Mucosa of stomach (tissue), 1 donor: ENCODE measurements around the gene KNCN.

Experiments used
- H3K27me3 ChIP-seq: one replicate; pipeline ENCODE4 v1.7.0; 2013; ENCODE audit warnings: mild to moderate bottlenecking, low read length; ENCODE audit not compliant: control insufficient read depth, insufficient read depth
- H3K36me3 ChIP-seq: one replicate; pipeline ENCODE4 v1.7.0; 2013; ENCODE audit warnings: low read length; ENCODE audit not compliant: control insufficient read depth, insufficient read depth
- H3K4me1 ChIP-seq: one replicate; pipeline ENCODE4 v1.7.0; 2013; ENCODE audit warnings: mild to moderate bottlenecking, low read length; ENCODE audit not compliant: control insufficient read depth, insufficient read depth
- H3K4me3 ChIP-seq: one replicate; pipeline ENCODE4 v1.7.0; 2013; ENCODE audit warnings: low read length
- H3K9ac ChIP-seq: one replicate; pipeline ENCODE4 v1.7.0; 2013; ENCODE audit warnings: mild to moderate bottlenecking, low read length, moderate library complexity
- H3K9me3 ChIP-seq: one replicate; pipeline ENCODE4 v1.7.0; 2013; ENCODE audit warnings: mild to moderate bottlenecking, low read length, moderate library complexity; ENCODE audit not compliant: control insufficient read depth
- donor health status: Pancreatic carcinoma.

KNCN gene

GRCh38 chr1:46562498-46562897, 11.1 kb upstream of the KNCN start:
- Histone ChIP-seq H3K27me3 (no peaks in the 10 kb centered on the region), H3K9ac (no peak overlapping the region), H3K4me1 (peaks cover 1% of the 10 kb centered on the region), H3K4me3 (no peak overlapping the region), H3K9me3 (no peaks in the 10 kb centered on the region), H3K36me3 (peaks cover 5% of the 10 kb centered on the region)

GRCh38 chr1:46558966-46559365, 7.5 kb upstream of the KNCN start:
- Histone ChIP-seq H3K27me3 (no peaks in the 10 kb centered on the region), H3K36me3 (peaks cover 5% of the 10 kb centered on the region), H3K9me3 (no peaks in the 10 kb centered on the region), H3K9ac (no peak overlapping the region), H3K4me1 (peaks cover 19% of the 10 kb centered on the region), H3K4me3 (no peak overlapping the region)

- no peaks in the 10 kb centered on the region for H3K9me3 ChIP-seq
- no peak overlapping the region for H3K9ac ChIP-seq
- no peaks in the 10 kb centered on the region for H3K27me3 ChIP-seq
- H3K36me3 ChIP-seq = peaks cover 5% of the 10 kb centered on the region
- no peak overlapping the region for H3K4me3 ChIP-seq
- peaks cover 19% of the 10 kb centered on the region for H3K4me1 ChIP-seq
These were observed 6.9 kb upstream of the KNCN start for GRCh38 chr1:46558141-46558963.

GRCh38 chr1:46557403-46557802, 6.0 kb upstream of the KNCN start:
- H3K36me3 ChIP-seq = peaks cover 5% of the 10 kb centered on the region
- H3K9ac ChIP-seq = no peak overlapping the region
- H3K4me1 ChIP-seq = peaks cover 19% of the 10 kb centered on the region
- no peaks in the 10 kb centered on the region for H3K27me3 ChIP-seq
- no peaks in the 10 kb centered on the region for H3K9me3 ChIP-seq
- H3K4me3 ChIP-seq = no peak overlapping the region

GRCh38 chr1:46556822-46557221, 5.4 kb upstream of the KNCN start:
- Histone ChIP-seq H3K4me1 (peaks cover 19% of the 10 kb centered on the region), H3K4me3 (no peak overlapping the region), H3K9me3 (no peaks in the 10 kb centered on the region), H3K27me3 (no peaks in the 10 kb centered on the region), H3K36me3 (peaks cover 5% of the 10 kb centered on the region), H3K9ac (no peak overlapping the region)

- Histone ChIP-seq H3K9ac (no peak overlapping the region), H3K27me3 (peaks cover 6% of the 10 kb centered on the region), H3K4me1 (peaks cover 19% of the 10 kb centered on the region), H3K9me3 (no peaks in the 10 kb centered on the region), H3K36me3 (peaks cover 5% of the 10 kb centered on the region), H3K4me3 (no peak overlapping the region)
These were observed 4.6 kb upstream of the KNCN start for GRCh38 chr1:46555826-46556619.

GRCh38 chr1:46554597-46555381, 3.3 kb upstream of the KNCN start:
- no peak overlapping the region for H3K4me3 ChIP-seq

GRCh38 chr1:46554236-46554596, 2.8 kb upstream of the KNCN start:
- peaks cover 4% of the 10 kb centered on the region for H3K36me3 ChIP-seq
- no peak overlapping the region for H3K4me3 ChIP-seq
- H3K9me3 ChIP-seq = no peaks in the 10 kb centered on the region
- H3K27me3 ChIP-seq = peaks cover 23% of the 10 kb centered on the region
- peaks cover 25% of the 10 kb centered on the region for H3K4me1 ChIP-seq
- H3K9ac ChIP-seq = no peak overlapping the region

More at GRCh38 chr1:46554597-46555381, 3.3 kb upstream of the KNCN start:
- peaks cover 17% of the 10 kb centered on the region for H3K27me3 ChIP-seq
- peaks cover 5% of the 10 kb centered on the region for H3K36me3 ChIP-seq
- H3K9me3 ChIP-seq = no peaks in the 10 kb centered on the region
- H3K9ac ChIP-seq = no peak overlapping the region
- H3K4me1 ChIP-seq = peaks cover 25% of the 10 kb centered on the region

- Histone ChIP-seq H3K9me3 (no peaks in the 10 kb centered on the region), H3K36me3 (no peaks in the 10 kb centered on the region), H3K4me3 (no peak overlapping the region), H3K9ac (no peak overlapping the region), H3K4me1 (peaks cover 25% of the 10 kb centered on the region), H3K27me3 (peaks cover 25% of the 10 kb centered on the region)
These were observed 2.1 kb upstream of the KNCN start for GRCh38 chr1:46553506-46553905.

- no peak overlapping the region for H3K4me3 ChIP-seq
- H3K36me3 ChIP-seq = no peaks in the 10 kb centered on the region
- no peaks in the 10 kb centered on the region for H3K9me3 ChIP-seq
- peaks cover 29% of the 10 kb centered on the region for H3K4me1 ChIP-seq
- peaks cover 25% of the 10 kb centered on the region for H3K27me3 ChIP-seq
- H3K9ac ChIP-seq = no peak overlapping the region
These were observed 1.1 kb upstream of the KNCN start for GRCh38 chr1:46552357-46553237.

- H3K9ac ChIP-seq = no peak overlapping the region
- H3K27me3 ChIP-seq = peaks cover 35% of the 10 kb centered on the region
- H3K36me3 ChIP-seq = no peaks in the 10 kb centered on the region
- peaks cover 11% of the 10 kb centered on the region for H3K4me1 ChIP-seq
- H3K4me3 ChIP-seq = no peak overlapping the region
- no peaks in the 10 kb centered on the region for H3K9me3 ChIP-seq
These were observed 656 bp downstream of the KNCN start for GRCh38 chr1:46550751-46551231.
